Endothelial cell of umbilical vein (primary cell): Measurements from ENCODE around the gene ALG12. TPM values are rescaled to one million over a fixed set of nuclear protein-coding genes. Genes with fewer than 3 reads are reported as not detected.

Experiments used
- BruUV-seq: library from RNA; stranded (reverse); fragments of 400-500 nt; replicated peaks from 2 replicates; lab custom pipeline; 2021; lab: Mats Ljungman, UMichigan
- CTCF ChIA-PET: fragments of 300-600, 350-600 bp; sonication (Branson Sonifier 250); formaldehyde crosslinking; loops from one replicate; lab custom pipeline; 2021; ENCODE audit warnings: antibody characterized with exemption, inconsistent platforms; lab: Charles Lee
- POLR2A ChIA-PET: fragments of 300-600, 350-600 bp; sonication (Branson Sonifier 250); formaldehyde crosslinking; loops from one replicate; lab custom pipeline; 2021; ENCODE audit warnings: antibody characterized with exemption, inconsistent platforms; lab: Charles Lee
- DNase-seq: peaks from one replicate; pipeline ENCODE4 v3.0.0-alpha.2; 2011; ENCODE audit warnings: low read depth, low spot score
- FAIRE-seq: peaks from 2 replicates; lab custom pipeline; 2011; peaks lifted over from hg19 to GRCh38; lab: Jason Lieb, UNC
- H2AFZ ChIP-seq: 2 replicates; pipeline ENCODE4 v1.6.0; 2012; ENCODE audit warnings: low read depth, low read length, control low read depth, inconsistent platforms
- H3K27ac ChIP-seq: 2 replicates; pipeline ENCODE4 v1.5.1; 2011; ENCODE audit warnings: low read depth, mild to moderate bottlenecking, control low read depth, low read length, moderate library complexity; ENCODE audit not compliant: insufficient read depth
- H3K27me3 ChIP-seq, 2 experiments: 2 replicates each; pipeline versions ENCODE4 v1.6.0 to v1.6.1; 2011; ENCODE audit warnings: low read length in 2 of 2, mixed read lengths in 1 of 2; ENCODE audit not compliant: control insufficient read depth in 2 of 2, insufficient read depth in 2 of 2
- H3K36me3 ChIP-seq, 2 experiments: 2 replicates in 1 of 2; 3 replicates in 1 of 2; pipeline ENCODE4 v1.5.1; 2011; ENCODE audit warnings: low read length in 2 of 2, mild to moderate bottlenecking in 1 of 2, moderate library complexity in 1 of 2; ENCODE audit not compliant: control insufficient read depth in 2 of 2, insufficient read depth in 2 of 2; ENCODE audit errors: extremely low read depth in 1 of 2
- H3K4me1 ChIP-seq: 3 replicates; pipeline ENCODE4 v1.5.1; 2011; ENCODE audit warnings: mild to moderate bottlenecking, low read length; ENCODE audit not compliant: control insufficient read depth, insufficient read depth; ENCODE audit errors: extremely low read depth
- H3K4me2 ChIP-seq: 2 replicates; pipeline ENCODE4 v1.6.1; 2011; ENCODE audit warnings: low read length, control low read depth, mixed read lengths; ENCODE audit not compliant: insufficient read depth
- H3K4me3 ChIP-seq, 3 experiments: fragments of 200-600 bp in 1 of 3; sonication (generic), shearing (Covaris generic) in 1 of 3; replicated peaks in 1 of 3; 2 replicates each; pipeline ENCODE4 v1.5.1; 2011 to 2016; ENCODE audit warnings: control low read depth in 3 of 3, low read length in 3 of 3, mild to moderate bottlenecking in 2 of 3, inconsistent platforms in 1 of 3, low read depth in 1 of 3, moderate library complexity in 1 of 3; ENCODE audit not compliant: insufficient read depth in 1 of 3
- H3K79me2 ChIP-seq: 2 replicates; pipeline ENCODE4 v1.6.0; 2012; ENCODE audit warnings: low read length, inconsistent platforms; ENCODE audit not compliant: control insufficient read depth, insufficient read depth
- H3K9ac ChIP-seq: replicated peaks from 2 replicates; pipeline ENCODE3; 2011; ENCODE audit warnings: low read length, control low read depth; ENCODE audit not compliant: insufficient read depth; ENCODE audit errors: extremely low read depth
- H3K9me1 ChIP-seq: replicated peaks from 3 replicates; pipeline ENCODE4 v1.6.0; 2011; ENCODE audit warnings: mild to moderate bottlenecking, low read length; ENCODE audit not compliant: control insufficient read depth, insufficient read depth; ENCODE audit errors: extremely low read depth
- H3K9me3 ChIP-seq: replicated peaks from 2 replicates; pipeline ENCODE4 v1.5.1; 2012; ENCODE audit warnings: low read length, inconsistent platforms; ENCODE audit not compliant: control insufficient read depth, insufficient read depth
- H4K20me1 ChIP-seq: replicated peaks from 2 replicates; pipeline ENCODE3; 2011; ENCODE audit warnings: mild to moderate bottlenecking, low read length; ENCODE audit not compliant: control insufficient read depth, insufficient read depth; ENCODE audit errors: extremely low read depth
- EZH2 ChIP-seq: IDR thresholded peaks from 2 replicates; pipeline ENCODE4 v1.6.1; 2012; ENCODE audit warnings: borderline replicate concordance, low read depth, mild to moderate bottlenecking, moderate library complexity, low read length, inconsistent platforms; ENCODE audit not compliant: severe bottlenecking
- FOS ChIP-seq: IDR thresholded peaks from 2 replicates; pipeline ENCODE4 v1.6.1; 2011; ENCODE audit warnings: mild to moderate bottlenecking, low read length, moderate library complexity, borderline replicate concordance; ENCODE audit not compliant: insufficient read depth
- GATA2 ChIP-seq: IDR thresholded peaks from 2 replicates; pipeline ENCODE4 v1.7.0; 2011; ENCODE audit warnings: low read depth, mild to moderate bottlenecking, moderate library complexity, mixed read lengths, low read length; ENCODE audit not compliant: insufficient read length, insufficient read depth
- JUN ChIP-seq: IDR thresholded peaks from 2 replicates; pipeline ENCODE4 v1.6.1; 2011; ENCODE audit warnings: borderline replicate concordance, low read depth; ENCODE audit not compliant: insufficient read length, insufficient read depth
- MYC ChIP-seq: IDR thresholded peaks from one replicate; pipeline ENCODE4 v1.6.1; 2011; ENCODE audit warnings: mild to moderate bottlenecking, low read depth, low read length
- POLR2A ChIP-seq: IDR thresholded peaks from 2 replicates; pipeline ENCODE4 v1.6.1; 2012; ENCODE audit warnings: low read depth, mild to moderate bottlenecking, control low read depth, low read length
- POLR2AphosphoS5 ChIP-seq: IDR thresholded peaks from 2 replicates; pipeline ENCODE4 v1.6.1; 2012; ENCODE audit warnings: low read depth, mild to moderate bottlenecking, control low read depth, low read length, moderate library complexity; ENCODE audit not compliant: insufficient read depth
- dilution Hi-C: fragments of 300-500 bp; cut with MboI; formaldehyde crosslinking; loops from one replicate; pipeline ENCODE4 v1.15.0; 2019; ENCODE audit warnings: low sequenced_read_pairs; ENCODE audit not compliant: extremely low pct_ligation_motif_present
- intact Hi-C: fragments of 100-400 bp; cut with micrococcal nuclease; formaldehyde crosslinking; loops from one replicate; pipeline ENCODE4 v1.10.0; 2022
- polyA plus RNA-seq, 4 experiments: library from polyadenylated mRNA; depleted of rRNA in 3 of 4; stranded (reverse) in 3 of 4; unstranded in 1 of 4; fragments of >200 nt; gene quantifications; 2 replicates each; pipeline versions ENCODE4 v1.2.1 to v1.2.3, GENCODE V29; 2011 to 2012; ENCODE audit warnings: missing spikeins in 1 of 4
- total RNA-seq: library from RNA; stranded (reverse); gene quantifications from 2 replicates; pipeline ENCODE4 v1.2.3, GENCODE V29; 2021
- TF ChIP-seq, protein P1 (sequence below), 2 donors: IDR thresholded peaks; 1 replicate in 1 of 2; 2 replicates in 1 of 2; pipeline ENCODE4 v1.5.1; 2011; ENCODE audit warnings: low read length in 2 of 2, mild to moderate bottlenecking in 2 of 2, moderate library complexity in 2 of 2, control low read depth in 1 of 2, inconsistent platforms in 1 of 2, low read depth in 1 of 2; ENCODE audit not compliant: insufficient read depth in 1 of 2; ENCODE audit errors: extremely low read depth in 1 of 2

The ALG12 gene
- total and polyA plus RNA-seq, 2 donors (not counting 3 experiments of a cell fraction or from before 2014, with no cell fraction given), result 14.6 to 18.0 TPM

DNA sequence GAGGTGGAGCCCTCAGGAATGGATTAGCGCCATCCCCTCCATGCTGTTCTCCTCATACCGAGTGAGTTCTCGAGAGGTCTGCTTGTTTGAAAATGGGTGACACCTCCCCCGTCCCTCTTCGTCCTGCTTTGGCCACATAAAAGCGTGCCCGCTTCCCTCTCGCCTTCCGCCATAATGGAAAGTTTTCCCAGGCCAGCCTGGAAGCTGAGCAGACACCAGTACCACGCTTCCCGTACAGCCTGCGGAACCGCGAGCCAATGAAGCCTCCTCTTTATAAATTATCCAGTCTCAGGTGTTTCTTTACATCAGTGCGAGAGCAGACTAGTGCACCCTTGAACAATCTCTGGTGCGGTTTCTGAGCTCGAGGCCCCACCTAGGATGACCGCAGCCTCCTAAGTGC is 12.8 kb downstream of the ALG12 start:
- H3K9me1 ChIP-seq, result no peaks in the 10 kb centered on the region
- no peak overlapping the region for H2AFZ ChIP-seq
- dilution Hi-C loops, result no loop called here
- H4K20me1 ChIP-seq, result no peaks in the 10 kb centered on the region
- no peak overlapping the region for H3K9ac ChIP-seq
- H3K9me3 ChIP-seq, result no peaks in the 10 kb centered on the region
- POLR2A ChIA-PET, result no interaction called here
- H3K36me3 ChIP-seq, result peaks cover 0 to 22% of the 10 kb centered on the region in 2 experiments
- TF ChIP-seq, protein P1, sequence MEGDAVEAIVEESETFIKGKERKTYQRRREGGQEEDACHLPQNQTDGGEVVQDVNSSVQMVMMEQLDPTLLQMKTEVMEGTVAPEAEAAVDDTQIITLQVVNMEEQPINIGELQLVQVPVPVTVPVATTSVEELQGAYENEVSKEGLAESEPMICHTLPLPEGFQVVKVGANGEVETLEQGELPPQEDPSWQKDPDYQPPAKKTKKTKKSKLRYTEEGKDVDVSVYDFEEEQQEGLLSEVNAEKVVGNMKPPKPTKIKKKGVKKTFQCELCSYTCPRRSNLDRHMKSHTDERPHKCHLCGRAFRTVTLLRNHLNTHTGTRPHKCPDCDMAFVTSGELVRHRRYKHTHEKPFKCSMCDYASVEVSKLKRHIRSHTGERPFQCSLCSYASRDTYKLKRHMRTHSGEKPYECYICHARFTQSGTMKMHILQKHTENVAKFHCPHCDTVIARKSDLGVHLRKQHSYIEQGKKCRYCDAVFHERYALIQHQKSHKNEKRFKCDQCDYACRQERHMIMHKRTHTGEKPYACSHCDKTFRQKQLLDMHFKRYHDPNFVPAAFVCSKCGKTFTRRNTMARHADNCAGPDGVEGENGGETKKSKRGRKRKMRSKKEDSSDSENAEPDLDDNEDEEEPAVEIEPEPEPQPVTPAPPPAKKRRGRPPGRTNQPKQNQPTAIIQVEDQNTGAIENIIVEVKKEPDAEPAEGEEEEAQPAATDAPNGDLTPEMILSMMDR (IDR thresholded peaks at IDR 0.05; ENCODE audit: extremely low read depth in 1 of 2, insufficient read depth in 1 of 2, low read depth in 1 of 2, low read length in 2 of 2), result no peak
- TF ChIP-seq EZH2 (no peak), POLR2A (no peak), POLR2AphosphoS5 (no peak), MYC (no peak), JUN (no peak), FOS (no peak), GATA2 (no peak)
- FAIRE-seq (no peak), DNase-seq (no peak)
- CTCF ChIA-PET, result no interaction called here
- H3K27ac ChIP-seq, result no peak overlapping the region
- no peaks in the 10 kb centered on the region for H3K4me1 ChIP-seq
- no peak overlapping the region for H3K4me2 ChIP-seq
- no peaks in the 10 kb centered on the region for H3K27me3 ChIP-seq
- no TSS peak for BruUV-seq
- intact Hi-C loops, result no loop called here
- no peak overlapping the region for H3K4me3 ChIP-seq
- no peaks in the 10 kb centered on the region for H3K79me2 ChIP-seq
